Activated CD4-positive, alpha-beta T cell treated with anti-CD3 and anti-CD28 coated beads, Interleukin-10, Interleukin-2, amounts not matched to agents 100 ng/mL and 50 ng/mL, durations not matched to agents 16 hours and 8 hours (primary cell): ENCODE data around the gene WIF1.

Source experiments
- DNase-seq: peaks from one replicate; pipeline ENCODE4 v3.0.0-alpha.2; 2020

Gene WIF1

DNA sequence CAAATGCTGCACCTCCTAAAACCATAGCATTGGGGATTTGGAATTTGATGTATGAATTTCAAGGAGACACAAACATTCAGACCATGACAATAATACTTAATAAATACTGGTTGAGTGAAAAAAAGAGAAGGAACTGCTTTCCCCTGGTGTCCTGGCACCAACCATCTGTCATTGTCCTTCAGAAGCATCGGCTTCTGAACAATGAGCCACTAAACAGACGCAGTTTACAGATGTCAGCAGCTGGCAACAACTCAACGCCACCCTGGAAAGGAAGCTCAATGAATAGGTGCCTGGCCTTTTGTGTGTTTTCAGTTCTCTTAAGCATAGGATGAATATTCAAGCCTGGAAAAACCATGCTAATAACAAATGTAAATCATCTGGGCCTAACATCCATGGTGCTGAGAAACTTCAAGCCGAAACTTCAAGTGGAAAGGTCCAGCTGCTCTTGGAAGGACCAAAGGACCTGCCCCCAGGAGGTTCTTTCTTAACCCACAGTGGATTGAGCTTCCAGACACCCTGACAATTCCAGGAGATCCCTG, 101.3 kb downstream of the WIF1 start:
- no peak for DNase-seq

DNA sequence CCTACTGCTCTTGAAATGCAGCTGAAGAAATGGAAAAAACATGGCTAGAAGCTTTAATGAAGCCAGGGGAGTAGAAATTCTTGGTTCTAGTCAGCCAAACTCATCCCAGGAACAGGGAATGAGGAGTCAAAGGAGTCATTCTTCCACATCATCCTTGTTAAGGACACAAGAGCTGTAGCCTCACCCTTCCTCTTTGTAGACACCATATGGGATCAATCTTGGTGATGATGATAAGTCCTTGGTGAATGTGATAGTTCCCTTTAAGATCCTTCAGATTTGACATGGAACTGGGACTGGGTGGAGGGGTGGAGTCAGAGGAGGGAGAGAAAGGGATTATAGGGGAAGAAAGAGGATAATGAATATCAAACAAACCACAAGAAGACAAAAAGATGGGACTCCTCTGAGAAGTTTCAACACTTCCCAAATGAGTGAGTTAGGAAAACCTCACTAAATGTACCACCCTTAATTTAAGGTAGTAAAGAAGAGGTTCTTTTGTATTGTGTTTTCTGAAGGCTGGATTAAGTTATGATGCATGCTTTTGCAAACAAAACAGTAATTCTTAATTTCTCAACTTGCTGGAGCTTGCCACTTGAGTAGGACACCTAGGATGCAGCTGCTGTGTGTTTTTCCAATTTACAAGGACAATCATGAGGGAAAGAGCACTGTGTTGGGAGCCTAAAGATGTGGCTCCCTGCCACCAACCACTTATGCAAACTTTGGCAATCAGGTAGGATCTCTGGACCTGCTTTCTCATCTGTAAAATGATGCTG, 104.0 kb downstream of the WIF1 start:
- no peak for DNase-seq

DNA sequence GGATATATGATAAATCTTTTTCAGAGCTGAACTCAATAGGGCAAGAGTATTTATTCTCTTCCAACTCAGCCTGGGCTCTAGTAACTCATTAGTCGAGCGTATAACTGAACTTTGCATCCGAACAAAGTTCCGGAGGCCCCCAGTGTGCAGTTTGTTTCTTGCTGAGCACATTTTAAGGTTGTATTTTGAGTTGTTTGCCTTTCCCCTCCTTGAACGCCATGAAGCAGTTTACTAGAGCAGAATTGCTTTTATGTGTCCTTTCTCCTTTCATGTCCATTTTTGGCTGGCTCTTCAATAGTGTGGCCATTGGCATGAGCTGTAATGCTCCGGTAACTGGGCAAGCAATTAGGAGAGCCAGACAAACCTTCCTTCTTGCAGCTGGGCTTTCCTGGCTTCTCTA, 105.3 kb downstream of the WIF1 start:
- DNase-seq: no peak

DNA sequence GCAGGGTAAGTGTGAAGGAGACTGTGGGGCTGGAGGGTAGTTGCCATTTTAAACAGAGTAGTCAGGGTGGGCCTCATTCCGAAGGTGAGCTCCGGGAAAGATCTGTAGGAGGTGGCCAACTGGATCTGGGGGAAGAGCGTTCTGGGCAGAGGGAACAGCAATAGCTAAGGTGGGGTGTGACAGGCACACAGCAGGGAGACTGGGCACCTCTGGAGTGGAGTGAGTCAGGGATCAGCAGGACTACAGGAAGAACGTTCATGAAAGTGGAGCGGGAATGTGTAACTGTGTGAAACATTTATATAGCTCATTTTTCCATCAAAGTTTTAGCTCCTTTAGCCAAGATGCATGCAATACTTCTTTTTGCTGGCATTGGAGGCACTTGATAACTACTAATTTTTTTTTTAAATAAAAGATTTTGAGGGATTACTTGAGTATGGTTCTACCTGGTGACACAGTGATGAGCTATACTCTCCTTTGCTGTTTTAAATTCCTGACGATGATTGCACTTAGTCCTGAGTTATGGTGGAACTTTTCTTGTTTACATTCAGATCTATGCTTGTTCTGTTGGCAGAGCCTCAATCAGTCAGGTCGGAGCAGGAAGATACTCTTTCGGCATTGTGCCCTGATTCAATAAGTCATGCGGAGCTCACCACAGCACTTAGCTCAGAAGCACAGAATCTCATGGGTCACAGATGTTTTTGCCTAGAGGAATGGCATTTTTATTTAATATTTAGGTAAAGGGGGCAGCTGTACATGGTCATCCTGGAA, 106.4 kb downstream of the WIF1 start:
- no peak for DNase-seq

DNA sequence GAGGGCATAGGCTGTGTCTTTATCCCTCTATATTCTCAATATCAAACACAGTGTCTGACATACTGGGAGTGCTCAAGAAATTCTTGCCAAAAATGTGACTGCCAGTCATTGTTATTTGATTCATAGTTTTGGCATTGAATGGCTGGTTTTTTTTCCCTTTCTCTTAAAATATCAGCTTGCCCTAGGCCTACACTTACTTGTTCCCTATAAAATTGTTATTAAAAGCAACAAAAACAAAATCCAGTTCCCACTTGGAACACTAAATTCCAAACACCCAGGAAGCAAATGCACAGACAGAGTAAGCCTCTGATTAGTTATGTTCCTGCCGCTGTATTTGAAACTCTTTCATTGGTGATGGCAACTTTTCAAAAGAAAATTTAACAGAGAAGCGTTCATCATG, 110.7 kb downstream of the WIF1 start:
- no peak for DNase-seq

DNA sequence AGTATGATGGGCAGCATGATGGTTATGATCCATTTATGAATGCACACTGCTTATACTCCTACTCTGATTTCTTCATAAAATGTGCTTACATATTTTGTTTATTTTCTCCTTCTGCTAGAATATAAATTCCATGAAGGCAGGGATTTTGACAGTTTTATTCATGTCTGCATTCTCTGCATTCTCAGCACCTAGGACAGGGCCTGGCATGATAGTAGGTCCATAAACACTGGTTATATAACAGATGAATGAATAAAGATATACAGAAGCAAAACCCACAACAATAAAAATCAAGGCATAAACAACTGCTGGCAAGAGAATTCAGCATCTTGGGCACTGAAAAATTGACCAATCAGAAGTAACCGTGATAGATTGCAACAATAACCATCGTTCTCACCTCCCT, 115.4 kb downstream of the WIF1 start:
- no peak for DNase-seq

DNA sequence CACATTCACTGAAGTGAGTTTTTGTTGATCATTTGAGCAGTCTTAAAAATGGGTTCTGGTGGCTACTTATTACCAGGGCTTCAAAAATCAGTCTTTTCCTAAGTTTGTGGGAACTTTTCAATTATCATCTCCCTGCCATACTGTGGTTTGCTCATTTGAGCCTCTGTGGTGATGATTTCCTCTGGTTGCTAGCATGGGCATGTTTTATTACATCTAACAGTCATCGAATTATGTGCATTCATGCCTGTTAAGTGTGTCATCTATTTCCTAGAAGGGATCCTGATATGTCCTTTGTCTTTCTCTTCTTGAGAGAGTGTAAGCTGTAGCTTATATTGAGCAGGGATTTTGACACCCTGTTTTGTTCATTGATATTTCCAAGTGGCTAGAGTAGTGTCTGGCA, 116.8 kb downstream of the WIF1 start:
- DNase-seq: no peak
